Cardiac ventricle fibroblast (primary cell): Measurements from ENCODE around the gene CALHM4. TPM values are rescaled to one million over a fixed set of nuclear protein-coding genes. Genes with fewer than 3 reads are reported as not detected.

Experiments used
- total RNA-seq: library from RNA; depleted of rRNA; stranded (reverse); fragments of >200 nt; gene quantifications from 2 replicates; pipeline ENCODE4 v1.2.3, GENCODE V29; 2015

CALHM4 gene, protein sequence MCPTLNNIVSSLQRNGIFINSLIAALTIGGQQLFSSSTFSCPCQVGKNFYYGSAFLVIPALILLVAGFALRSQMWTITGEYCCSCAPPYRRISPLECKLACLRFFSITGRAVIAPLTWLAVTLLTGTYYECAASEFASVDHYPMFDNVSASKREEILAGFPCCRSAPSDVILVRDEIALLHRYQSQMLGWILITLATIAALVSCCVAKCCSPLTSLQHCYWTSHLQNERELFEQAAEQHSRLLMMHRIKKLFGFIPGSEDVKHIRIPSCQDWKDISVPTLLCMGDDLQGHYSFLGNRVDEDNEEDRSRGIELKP
- total RNA-seq: not detected in 2 replicates

DNA sequence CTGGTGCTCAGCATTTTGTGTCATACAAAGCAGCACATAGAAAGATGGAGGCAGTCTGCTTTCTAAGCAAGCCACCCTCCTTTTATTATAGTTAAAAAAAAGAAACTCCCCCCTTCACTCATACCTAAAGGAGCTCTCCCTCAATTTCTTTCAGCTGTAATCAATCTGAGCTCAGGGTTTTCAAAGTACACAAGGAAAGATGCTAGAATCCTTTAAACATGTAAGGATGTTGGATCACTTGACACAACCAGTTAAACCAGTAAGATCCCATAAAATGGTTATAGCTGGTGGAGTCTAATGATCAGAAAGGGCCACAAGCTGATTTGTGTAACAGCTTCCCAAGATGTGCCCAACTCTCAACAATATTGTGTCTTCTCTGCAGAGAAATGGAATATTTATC, at the start of gene CALHM4:
Gene CALHM4 (plus strand): TSS at position 301 of the 400 bp plus-strand sequence. CDS start 43 bp downstream, at position 344.

DNA sequence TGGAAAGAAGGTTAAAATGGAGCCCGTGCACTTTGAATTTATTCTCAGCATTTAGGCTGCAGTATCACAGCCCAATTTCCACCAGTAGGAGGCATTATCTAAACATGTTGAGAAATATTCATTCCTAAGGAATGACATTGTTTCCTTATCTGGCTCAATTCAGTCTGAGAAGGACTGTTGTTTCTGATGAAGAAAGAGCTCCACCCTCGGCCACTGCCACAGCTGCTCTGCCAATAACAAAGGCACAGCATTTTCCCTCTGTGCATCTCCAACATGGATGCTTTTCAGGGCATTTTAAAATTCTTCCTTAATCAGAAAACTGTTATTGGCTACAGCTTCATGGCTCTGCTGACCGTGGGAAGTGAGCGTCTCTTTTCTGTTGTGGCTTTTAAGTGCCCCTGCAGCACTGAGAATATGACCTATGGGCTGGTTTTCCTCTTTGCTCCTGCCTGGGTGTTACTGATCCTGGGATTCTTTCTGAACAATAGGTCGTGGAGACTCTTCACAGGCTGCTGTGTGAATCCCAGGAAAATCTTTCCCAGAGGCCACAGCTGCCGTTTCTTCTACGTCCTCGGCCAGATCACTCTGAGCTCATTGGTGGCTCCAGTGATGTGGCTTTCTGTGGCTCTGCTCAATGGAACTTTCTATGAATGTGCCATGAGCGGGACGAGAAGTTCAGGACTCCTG, 42.0 kb upstream of the CALHM4 start, which contains the start of gene CALHM5:
Gene CALHM5 (plus strand): TSS at position 216 of the 687 bp plus-strand sequence. CDS start 58 bp downstream, at position 274.

DNA sequence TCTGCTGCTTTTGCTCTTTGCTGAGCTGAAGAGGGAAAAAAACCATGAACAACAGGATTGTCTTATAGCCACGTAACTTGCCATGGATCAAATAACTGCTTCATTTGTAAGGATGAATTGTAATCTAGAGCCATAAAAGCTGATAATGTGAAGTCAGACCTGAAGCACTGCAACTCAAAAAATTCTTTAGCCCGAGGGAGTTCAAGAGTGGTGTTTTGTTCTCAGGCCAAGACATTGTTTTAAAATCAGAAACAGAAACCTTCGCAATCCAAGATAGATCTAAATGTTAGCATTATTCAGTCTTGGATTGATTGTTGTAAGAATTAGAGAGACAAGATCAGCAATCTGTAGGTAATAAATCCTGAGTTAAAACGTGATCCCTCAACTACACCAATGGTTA, 7.9 kb upstream of the CALHM4 start, which contains the start of gene TRAPPC3L:
Gene TRAPPC3L (minus strand): TSS at position 34 of the 400 bp plus-strand sequence. CDS start 170 bp downstream, outside the sequence.

DNA sequence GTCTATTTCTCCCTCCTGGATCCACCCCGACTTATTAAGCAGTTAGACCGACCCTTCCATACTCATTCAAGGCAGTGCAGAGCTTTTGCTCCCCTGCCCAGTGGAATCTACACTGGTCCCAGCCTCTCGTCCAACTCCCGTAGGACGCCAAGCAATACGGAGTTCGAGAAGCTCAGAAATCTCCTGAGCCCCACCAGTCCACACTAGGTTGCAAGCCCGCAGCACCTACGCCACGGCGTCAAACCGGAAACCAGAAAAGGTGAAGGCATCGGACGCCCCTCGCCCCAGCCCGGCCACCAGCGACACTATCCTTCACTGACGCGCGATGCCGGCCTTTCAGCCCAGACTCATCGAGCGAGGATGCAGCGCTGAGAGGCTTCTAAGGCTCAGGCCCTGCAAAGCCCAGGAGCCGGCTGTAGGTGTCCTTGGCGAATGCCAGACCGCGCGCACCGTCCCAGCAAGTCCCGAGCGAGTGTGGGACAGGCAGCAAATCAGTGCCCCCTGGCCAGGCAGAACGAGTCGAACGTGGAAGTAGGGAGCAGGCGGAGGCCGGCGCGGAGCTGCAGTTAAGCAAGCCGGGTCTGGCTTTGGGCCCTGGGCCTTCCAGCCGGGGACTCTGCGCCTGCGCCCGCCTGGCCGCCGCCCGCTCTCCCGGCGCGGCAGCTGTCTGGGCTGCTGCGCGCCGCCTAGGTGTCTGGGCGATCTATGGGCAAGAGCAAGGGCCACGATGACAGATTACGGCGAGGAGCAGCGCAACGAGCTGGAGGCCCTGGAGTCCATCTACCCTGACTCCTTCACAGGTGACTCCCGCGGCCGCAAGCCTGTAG, 17.5 kb downstream of the CALHM4 start, which contains the start of gene RWDD1:
Gene RWDD1 (plus strand): TSS at position 649 of the 827 bp plus-strand sequence. CDS start 79 bp downstream, at position 728.

Other genes starting within 250 kb of the CALHM4 start
- gene DSE, start 182.8 kb upstream of the CALHM4 start, total RNA-seq: 47.3 and 48.9 TPM in 2 replicates
- gene CALHM6, start 92.4 kb upstream of the CALHM4 start, total RNA-seq: 2.8 and 5.1 TPM in 2 replicates
- gene CALHM5, start 42.1 kb upstream of the CALHM4 start, total RNA-seq: 4.6 and 5.0 TPM in 2 replicates
- 1.2 TPM in 1 of 2 replicates, not detected in the other for gene TRAPPC3L, start 8.1 kb upstream of the CALHM4 start, total RNA-seq
- 37.7 and 40.2 TPM in 2 replicates for gene RWDD1, start 17.8 kb downstream of the CALHM4 start, total RNA-seq
- gene RSPH4A, start 62.7 kb downstream of the CALHM4 start, total RNA-seq: not detected in 2 replicates
- gene ZUP1, start 115.0 kb downstream of the CALHM4 start, total RNA-seq: 4.0 and 7.6 TPM in 2 replicates
- gene KPNA5, start 127.5 kb downstream of the CALHM4 start, total RNA-seq: 4.1 and 6.7 TPM in 2 replicates
- gene FAM162B, start 212.0 kb downstream of the CALHM4 start, total RNA-seq: 1.3 and 2.4 TPM in 2 replicates